Neural cell (in vitro differentiated cells): ENCODE measurements around the gene ZNF207. TPM values are rescaled to one million over a fixed set of nuclear protein-coding genes. Genes with fewer than 3 reads are reported as not detected.

Source experiments
- H2AFZ ChIP-seq: fragments of 200-600, 300-800 bp; sonication (generic), shearing (Covaris generic); 2 replicates; pipeline ENCODE4 v1.6.0; 2014; ENCODE audit warnings: low read depth, mild to moderate bottlenecking, antibody characterized with exemption, low read length, moderate library complexity
- H3F3A ChIP-seq: fragments of 200-600 bp; shearing (Covaris generic); 2 replicates; pipeline ENCODE4 v1.6.1; 2016; ENCODE audit warnings: mild to moderate bottlenecking, moderate library complexity, mixed read lengths, antibody characterized with exemption, low read length; ENCODE audit not compliant: insufficient read depth, poor library complexity, severe bottlenecking
- H3K27ac ChIP-seq: fragments of 200-600, 300-800 bp; sonication (generic), shearing (Covaris generic); 2 replicates; pipeline ENCODE4 v1.5.1; 2014; ENCODE audit warnings: mild to moderate bottlenecking, low read length, moderate library complexity
- H3K27me3 ChIP-seq: fragments of 300-800, 200-600 bp; sonication (generic), shearing (Covaris generic); 2 replicates; pipeline ENCODE4 v1.6.0; 2014; ENCODE audit warnings: mild to moderate bottlenecking, low read depth, low read length, moderate library complexity; ENCODE audit not compliant: insufficient read depth
- H3K36me3 ChIP-seq: fragments of 300-800, 200-600 bp; sonication (generic), shearing (Covaris generic); 2 replicates; pipeline ENCODE4 v1.5.1; 2014; ENCODE audit warnings: mild to moderate bottlenecking, antibody characterized with exemption, low read length, moderate library complexity; ENCODE audit not compliant: insufficient read depth
- H3K4me2 ChIP-seq: fragments of 300-800, 200-600 bp; sonication (generic), shearing (Covaris generic); 2 replicates; pipeline ENCODE4 v1.6.0; 2014; ENCODE audit warnings: mild to moderate bottlenecking, low read length
- H3K4me3 ChIP-seq: fragments of 300-800, 200-600 bp; sonication (generic), shearing (Covaris generic); 2 replicates; pipeline ENCODE4 v1.5.1; 2014; ENCODE audit warnings: mild to moderate bottlenecking, low read length, moderate library complexity
- H3K79me2 ChIP-seq: fragments of 200-600 bp; shearing (Covaris generic); replicated peaks from 2 replicates; pipeline ENCODE4 v1.6.0; 2014; ENCODE audit warnings: mild to moderate bottlenecking, low read length, moderate library complexity; ENCODE audit not compliant: insufficient read depth
- H3K9ac ChIP-seq: fragments of 300-800, 200-600 bp; sonication (generic), shearing (Covaris generic); 2 replicates; pipeline ENCODE4 v1.6.1; 2016; ENCODE audit warnings: mild to moderate bottlenecking, low read length, mixed read lengths
- H3K9me2 ChIP-seq: fragments of 200-600 bp; shearing (Covaris generic); 2 replicates; pipeline ENCODE4 v1.6.1; 2016; ENCODE audit warnings: mild to moderate bottlenecking, low read length, mixed read lengths; ENCODE audit not compliant: insufficient read depth
- H3K9me3 ChIP-seq: fragments of 200-600, 300-800 bp; sonication (generic), shearing (Covaris generic); 2 replicates; pipeline ENCODE4 v1.6.1; 2016; ENCODE audit warnings: mild to moderate bottlenecking, mixed run types, low read length, moderate library complexity, mixed read lengths
- H4K20me1 ChIP-seq: fragments of 200-600 bp; shearing (Covaris generic); 2 replicates; pipeline ENCODE4 v1.6.1; 2016; ENCODE audit warnings: mild to moderate bottlenecking, mixed run types; ENCODE audit not compliant: insufficient read depth
- EP300 ChIP-seq: fragments of 450-650 bp; conservative IDR thresholded peaks from 2 replicates; pipeline ENCODE4 v1.6.1; 2014; ENCODE audit warnings: antibody characterized with exemption, mild to moderate bottlenecking, moderate library complexity; ENCODE audit not compliant: poor library complexity, severe bottlenecking
- EZH2 ChIP-seq: fragments of 200-600, 300-800 bp; shearing (Covaris generic), sonication (generic); IDR thresholded peaks from 2 replicates; pipeline ENCODE4 v1.6.1; 2014; ENCODE audit warnings: antibody characterized with exemption, low read length, borderline replicate concordance, mild to moderate bottlenecking; ENCODE audit not compliant: insufficient read depth, poor library complexity, severe bottlenecking
- RAD21 ChIP-seq: fragments of 450-650 bp; conservative IDR thresholded peaks from 2 replicates; pipeline ENCODE4 v1.6.1; 2014; ENCODE audit warnings: antibody characterized with exemption, mild to moderate bottlenecking, moderate library complexity
- SMC3 ChIP-seq: fragments of 450-650 bp; conservative IDR thresholded peaks from 2 replicates; pipeline ENCODE4 v1.6.1; 2014; ENCODE audit warnings: antibody characterized with exemption, mild to moderate bottlenecking, moderate library complexity; ENCODE audit not compliant: poor library complexity
- polyA plus RNA-seq: library from polyadenylated mRNA; depleted of rRNA; stranded (reverse); fragments of >200 nt; gene quantifications from 2 replicates; pipeline ENCODE4 v1.2.3, GENCODE V29; 2014
- TF ChIP-seq, protein P1 (sequence below): IDR thresholded peaks from 2 replicates; pipeline ENCODE4 v1.6.1; 2012; ENCODE audit warnings: borderline replicate concordance

The ZNF207 gene
- polyA plus RNA-seq, 1 donor from 2014 or later = 188 TPM

DNA sequence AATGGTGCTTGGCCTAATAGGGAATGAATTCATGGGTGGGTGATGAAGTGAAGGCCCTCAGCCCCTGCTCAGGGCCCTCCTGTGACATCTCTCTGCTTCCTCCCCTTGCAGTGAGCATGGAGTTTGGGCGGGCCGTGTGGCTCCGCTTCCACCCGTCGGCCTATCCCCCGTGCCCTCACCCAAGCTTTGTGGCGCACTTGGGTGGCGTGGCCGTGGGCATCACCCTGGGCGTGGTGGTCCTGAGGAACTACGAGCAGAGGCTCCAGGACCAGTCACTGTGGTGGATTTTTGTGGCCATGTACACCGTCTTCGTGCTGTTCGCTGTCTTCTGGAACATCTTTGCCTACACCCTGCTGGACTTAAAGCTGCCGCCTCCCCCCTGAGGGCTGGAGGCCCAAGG is 29.1 kb upstream of the ZNF207 start:
- Histone ChIP-seq H3K9ac (no peak overlapping the region), H2AFZ (no peak overlapping the region), H3K27me3 (no peaks in the 10 kb centered on the region), H3K36me3 (no peaks in the 10 kb centered on the region), H3K4me3 (no peak overlapping the region), H3K9me3 (no peaks in the 10 kb centered on the region), H3K9me2 (no peaks in the 10 kb centered on the region), H4K20me1 (no peaks in the 10 kb centered on the region), H3K79me2 (no peaks in the 10 kb centered on the region), H3F3A (no peaks in the 10 kb centered on the region), H3K27ac (no peak overlapping the region), H3K4me2 (no peak overlapping the region)
- TF ChIP-seq RAD21 = no peak
- no peak for TF ChIP-seq EZH2
- TF ChIP-seq, protein P1, sequence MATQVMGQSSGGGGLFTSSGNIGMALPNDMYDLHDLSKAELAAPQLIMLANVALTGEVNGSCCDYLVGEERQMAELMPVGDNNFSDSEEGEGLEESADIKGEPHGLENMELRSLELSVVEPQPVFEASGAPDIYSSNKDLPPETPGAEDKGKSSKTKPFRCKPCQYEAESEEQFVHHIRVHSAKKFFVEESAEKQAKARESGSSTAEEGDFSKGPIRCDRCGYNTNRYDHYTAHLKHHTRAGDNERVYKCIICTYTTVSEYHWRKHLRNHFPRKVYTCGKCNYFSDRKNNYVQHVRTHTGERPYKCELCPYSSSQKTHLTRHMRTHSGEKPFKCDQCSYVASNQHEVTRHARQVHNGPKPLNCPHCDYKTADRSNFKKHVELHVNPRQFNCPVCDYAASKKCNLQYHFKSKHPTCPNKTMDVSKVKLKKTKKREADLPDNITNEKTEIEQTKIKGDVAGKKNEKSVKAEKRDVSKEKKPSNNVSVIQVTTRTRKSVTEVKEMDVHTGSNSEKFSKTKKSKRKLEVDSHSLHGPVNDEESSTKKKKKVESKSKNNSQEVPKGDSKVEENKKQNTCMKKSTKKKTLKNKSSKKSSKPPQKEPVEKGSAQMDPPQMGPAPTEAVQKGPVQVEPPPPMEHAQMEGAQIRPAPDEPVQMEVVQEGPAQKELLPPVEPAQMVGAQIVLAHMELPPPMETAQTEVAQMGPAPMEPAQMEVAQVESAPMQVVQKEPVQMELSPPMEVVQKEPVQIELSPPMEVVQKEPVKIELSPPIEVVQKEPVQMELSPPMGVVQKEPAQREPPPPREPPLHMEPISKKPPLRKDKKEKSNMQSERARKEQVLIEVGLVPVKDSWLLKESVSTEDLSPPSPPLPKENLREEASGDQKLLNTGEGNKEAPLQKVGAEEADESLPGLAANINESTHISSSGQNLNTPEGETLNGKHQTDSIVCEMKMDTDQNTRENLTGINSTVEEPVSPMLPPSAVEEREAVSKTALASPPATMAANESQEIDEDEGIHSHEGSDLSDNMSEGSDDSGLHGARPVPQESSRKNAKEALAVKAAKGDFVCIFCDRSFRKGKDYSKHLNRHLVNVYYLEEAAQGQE = no peak
- TF ChIP-seq EP300 = no peak
- no peak for TF ChIP-seq SMC3

DNA sequence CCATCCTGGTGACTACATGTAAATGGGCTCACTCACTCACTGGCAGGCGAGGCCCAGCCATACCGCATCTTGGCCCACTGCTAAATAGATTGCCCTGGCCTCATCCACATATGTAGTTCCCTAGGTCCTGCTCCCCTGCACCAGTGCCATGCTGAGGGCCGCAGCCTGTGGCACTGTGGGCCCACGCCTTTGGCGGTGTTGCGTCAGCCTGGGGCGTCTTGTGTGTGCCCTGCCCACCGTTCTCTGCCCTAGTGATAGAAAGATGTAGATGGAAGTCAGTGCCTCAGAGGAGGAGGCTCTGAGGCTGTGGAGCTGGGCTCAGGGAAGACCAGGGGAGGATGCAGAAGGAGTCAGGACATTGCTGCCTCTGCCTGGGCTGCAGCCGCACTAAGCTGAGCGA is 26.9 kb upstream of the ZNF207 start:
- H2AFZ ChIP-seq = no peak overlapping the region
- TF ChIP-seq SMC3 (no peak), EZH2 (no peak)
- TF ChIP-seq, protein P1 = no peak

More for the DNA sequence above, 26.9 kb upstream of the ZNF207 start:
- no peaks in the 10 kb centered on the region for H3K9me3 ChIP-seq
- no peak overlapping the region for H3K27ac ChIP-seq
- H3K79me2 ChIP-seq = no peaks in the 10 kb centered on the region
- H3K4me2 ChIP-seq = no peak overlapping the region
- H3K27me3 ChIP-seq = no peaks in the 10 kb centered on the region
- H3K4me3 ChIP-seq = no peak overlapping the region
- no peaks in the 10 kb centered on the region for H3K9me2 ChIP-seq
- no peak overlapping the region for H3K9ac ChIP-seq
- no peaks in the 10 kb centered on the region for H4K20me1 ChIP-seq
- no peaks in the 10 kb centered on the region for H3F3A ChIP-seq
- H3K36me3 ChIP-seq = no peaks in the 10 kb centered on the region
